K562 (cell line): ENCODE measurements around the gene ODAPH.

ENCODE experiments used
- CREB1 ChIP-seq, 2 experiments: sonication (generic) in 1 of 2; formaldehyde crosslinking in 1 of 2; IDR thresholded peaks; 2 replicates each; pipeline versions ENCODE4 v1.6.1 to v1.8.0; 2012 to 2022; ENCODE audit warnings: inconsistent platforms in 1 of 2, mild to moderate bottlenecking in 1 of 2, missing genetic modification reagents in 1 of 2, moderate library complexity in 1 of 2
- EP300 ChIP-seq: IDR thresholded peaks from 2 replicates; pipeline ENCODE4 v1.6.1; 2012; ENCODE audit warnings: low read length, improper control_type of control experiment
- EZH2 ChIP-seq: IDR thresholded peaks from 2 replicates; pipeline ENCODE4 v1.6.1; 2012; ENCODE audit warnings: low read depth, mild to moderate bottlenecking, inconsistent platforms, low read length, borderline replicate concordance
- FOXM1 ChIP-seq, 2 experiments: fragments of 450-650 bp in 1 of 2; sonication (generic) in 1 of 2; formaldehyde crosslinking in 1 of 2; IDR thresholded peaks; 2 replicates each; pipeline versions ENCODE4 v1.6.1 to v1.9.0; 2017 to 2022; ENCODE audit warnings: low read depth in 2 of 2, mild to moderate bottlenecking in 2 of 2, missing genetic modification reagents in 1 of 2, moderate library complexity in 1 of 2
- HMGXB4 ChIP-seq: sonication (generic); formaldehyde crosslinking; IDR thresholded peaks from 2 replicates; pipeline ENCODE4 v1.8.1; 2023; ENCODE audit warnings: mild to moderate bottlenecking, missing genetic modification reagents
- MEF2D ChIP-seq: conservative IDR thresholded peaks from 2 replicates; pipeline ENCODE4 v1.6.1; 2016; ENCODE audit warnings: low read depth, missing genetic modification characterization, missing compliant biosample characterization
- SPI1 ChIP-seq: IDR thresholded peaks from 2 replicates; pipeline ENCODE4 v1.6.1; 2011; ENCODE audit warnings: low read depth, low read length, control low read depth, borderline replicate concordance
- UBTF ChIP-seq, 2 experiments: IDR thresholded peaks; 2 replicates each; pipeline ENCODE4 v1.6.1; 2012; ENCODE audit warnings: improper control_type of control experiment in 2 of 2, low read depth in 2 of 2, low read length in 2 of 2, borderline replicate concordance in 1 of 2
- ZBTB1 ChIP-seq: sonication (generic); formaldehyde crosslinking; IDR thresholded peaks from 2 replicates; pipeline ENCODE4 v1.8.1; 2023; ENCODE audit warnings: missing genetic modification reagents, low read depth, mild to moderate bottlenecking, borderline replicate concordance
- TF ChIP-seq, protein P1 (sequence below), 2 experiments: fragments of 450-650 bp in 1 of 2; sonication (generic) in 1 of 2; formaldehyde crosslinking in 1 of 2; IDR thresholded peaks in 1 of 2; conservative IDR thresholded peaks in 1 of 2; 2 replicates each; pipeline versions ENCODE4 v1.6.1 to v1.8.1; 2016 to 2023; ENCODE audit warnings: mild to moderate bottlenecking in 2 of 2, moderate library complexity in 2 of 2, inconsistent platforms in 1 of 2, missing genetic modification reagents in 1 of 2

- no peak for TF ChIP-seq CREB1 (IDR thresholded peaks at IDR 0.05)
- no peak for TF ChIP-seq CREB1 (CRISPR knock-in tag; IDR thresholded peaks at IDR 0.05)
- TF ChIP-seq EP300: no peak
- TF ChIP-seq, protein P1, sequence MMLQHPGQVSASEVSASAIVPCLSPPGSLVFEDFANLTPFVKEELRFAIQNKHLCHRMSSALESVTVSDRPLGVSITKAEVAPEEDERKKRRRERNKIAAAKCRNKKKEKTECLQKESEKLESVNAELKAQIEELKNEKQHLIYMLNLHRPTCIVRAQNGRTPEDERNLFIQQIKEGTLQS (IDR thresholded peaks at IDR 0.05): no peak
- TF ChIP-seq, protein P1 (CRISPR knock-in tag; conservative IDR thresholded peaks at IDR 0.05): no peak
- no peak for TF ChIP-seq HMGXB4
- TF ChIP-seq ZBTB1: no peak
- TF ChIP-seq UBTF (IDR thresholded peaks at IDR 0.05; ENCODE audit: borderline replicate concordance in 1 of 2, low read depth in 2 of 2, low read length in 2 of 2): no peak
- no peak for TF ChIP-seq MEF2D (tag)
- no peak for TF ChIP-seq EZH2
- TF ChIP-seq FOXM1 (IDR thresholded peaks at IDR 0.05; ENCODE audit: low read depth): no peak
- TF ChIP-seq FOXM1 (CRISPR knock-in tag; IDR thresholded peaks at IDR 0.05; ENCODE audit: low read depth): no peak
- TF ChIP-seq SPI1: no peak
Measured at GRCh38 chr4:75567725-75568124, 11.9 kb downstream of the ODAPH start.
